Tibial artery (tissue), 4 donors: ENCODE measurements around the gene TBX20.
"Not testable (repeated sequence)": the region's sequence is repeated elsewhere in the genome, so short reads cannot be mapped to it uniquely, and the experiment has no call there.

ENCODE experiments used
- DNase-seq, 2 donors: peaks; one replicate each; pipeline ENCODE4 v3.0.0-alpha.2; 2019
- H3K27ac ChIP-seq, 2 donors: fragments of 200-600 bp; sonication (generic) in 1 of 2; 1 replicate in 1 of 2; 2 replicates in 1 of 2; pipeline ENCODE4 v1.5.1; 2018 to 2019; ENCODE audit warnings: mild to moderate bottlenecking in 1 of 2
- H3K27me3 ChIP-seq, 2 donors: fragments of 200-600 bp; sonication (generic) in 1 of 2; one replicate each; pipeline versions ENCODE4 v1.5.1 to v1.6.0; 2016 to 2019
- H3K36me3 ChIP-seq, 3 donors: fragments of 200-600 bp; sonication (generic) in 2 of 3; one replicate each; pipeline ENCODE4 v1.5.1; 2016 to 2019; ENCODE audit warnings: mild to moderate bottlenecking in 2 of 3
- H3K4me1 ChIP-seq, 4 donors: fragments of 200-600 bp; sonication (generic) in 2 of 4; 1 replicate in 3 of 4; 2 replicates in 1 of 4; pipeline ENCODE4 v1.5.1; 2016 to 2019
- H3K4me3 ChIP-seq, 2 donors: fragments of 200-600 bp; sonication (generic) in 1 of 2; 1 replicate in 1 of 2; 2 replicates in 1 of 2; pipeline ENCODE4 v1.5.1; 2018 to 2019; ENCODE audit warnings: mild to moderate bottlenecking in 2 of 2
- H3K9me3 ChIP-seq, 3 donors: fragments of 200-600 bp; sonication (generic) in 1 of 3; one replicate each; pipeline ENCODE4 v1.5.1; 2016 to 2019
- intact Hi-C: fragments of 100-400 bp; cut with DNase I; formaldehyde crosslinking; loops from one replicate; pipeline ENCODE4 v1.15.0; 2023; ENCODE audit warnings: low total_unique reads
- TF ChIP-seq, protein P1 (sequence below), 2 experiments: fragments of 200-600 bp in 1 of 2; fragments of 450-650 bp in 1 of 2; IDR thresholded peaks; one replicate each; pipeline ENCODE4 v1.5.1; 2017 to 2019; ENCODE audit warnings: antibody characterized with exemption in 2 of 2, mild to moderate bottlenecking in 1 of 2, moderate library complexity in 1 of 2

TBX20 gene

DNA sequence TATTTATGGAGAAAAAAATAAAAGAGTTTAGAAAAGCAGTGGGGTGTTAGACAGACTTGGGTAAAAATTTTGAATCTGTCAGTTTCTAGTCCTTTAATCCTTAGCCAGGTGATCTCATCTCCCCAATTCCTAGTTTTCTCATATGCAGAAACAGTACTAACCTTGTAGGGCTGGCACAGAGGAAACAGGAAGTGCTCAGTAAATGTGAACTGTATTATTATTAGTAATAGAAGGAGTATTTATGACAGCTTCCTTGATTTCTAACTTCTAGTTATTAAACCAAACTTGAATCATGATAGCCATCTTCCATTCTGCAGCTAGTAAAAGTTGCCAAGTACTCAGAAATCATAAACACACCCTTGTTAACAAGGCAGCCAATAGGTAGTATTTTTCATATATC lies 12.5 kb downstream of the TBX20 start:
- no peaks in the 10 kb centered on the region for H3K4me1 ChIP-seq
- intact Hi-C loops, result no loop called here
- peaks cover 0 to 8% of the 10 kb centered on the region in 2 donors for H3K27me3 ChIP-seq
- TF ChIP-seq, protein P1, sequence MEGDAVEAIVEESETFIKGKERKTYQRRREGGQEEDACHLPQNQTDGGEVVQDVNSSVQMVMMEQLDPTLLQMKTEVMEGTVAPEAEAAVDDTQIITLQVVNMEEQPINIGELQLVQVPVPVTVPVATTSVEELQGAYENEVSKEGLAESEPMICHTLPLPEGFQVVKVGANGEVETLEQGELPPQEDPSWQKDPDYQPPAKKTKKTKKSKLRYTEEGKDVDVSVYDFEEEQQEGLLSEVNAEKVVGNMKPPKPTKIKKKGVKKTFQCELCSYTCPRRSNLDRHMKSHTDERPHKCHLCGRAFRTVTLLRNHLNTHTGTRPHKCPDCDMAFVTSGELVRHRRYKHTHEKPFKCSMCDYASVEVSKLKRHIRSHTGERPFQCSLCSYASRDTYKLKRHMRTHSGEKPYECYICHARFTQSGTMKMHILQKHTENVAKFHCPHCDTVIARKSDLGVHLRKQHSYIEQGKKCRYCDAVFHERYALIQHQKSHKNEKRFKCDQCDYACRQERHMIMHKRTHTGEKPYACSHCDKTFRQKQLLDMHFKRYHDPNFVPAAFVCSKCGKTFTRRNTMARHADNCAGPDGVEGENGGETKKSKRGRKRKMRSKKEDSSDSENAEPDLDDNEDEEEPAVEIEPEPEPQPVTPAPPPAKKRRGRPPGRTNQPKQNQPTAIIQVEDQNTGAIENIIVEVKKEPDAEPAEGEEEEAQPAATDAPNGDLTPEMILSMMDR (IDR thresholded peaks at IDR 0.05), result no peak
- H3K9me3 ChIP-seq, result no peaks in the 10 kb centered on the region
- H3K36me3 ChIP-seq, result no peaks in the 10 kb centered on the region
- H3K4me3 ChIP-seq, result no peak overlapping the region
- H3K27ac ChIP-seq, result no peak overlapping the region
- DNase-seq, result no peak

DNA sequence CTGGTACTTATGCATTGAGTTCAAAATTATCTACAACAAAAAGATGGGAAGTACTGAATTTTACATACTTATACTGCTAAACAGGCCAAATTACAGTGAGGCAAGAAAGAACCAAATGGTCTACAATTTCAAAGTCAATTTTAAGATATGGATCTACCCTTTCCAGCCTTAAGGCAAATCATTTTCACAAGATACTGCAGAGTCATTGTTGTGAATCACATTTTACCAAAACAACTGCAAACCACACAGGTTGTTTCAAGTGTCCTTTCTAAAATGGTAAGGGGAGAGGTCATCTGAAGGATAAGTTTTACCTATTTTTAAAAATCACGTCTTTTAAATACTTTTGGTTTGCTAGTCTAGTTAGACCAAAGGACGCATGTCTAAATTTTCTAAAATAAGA lies 12.9 kb downstream of the TBX20 start:
- H3K4me3 ChIP-seq, intact Hi-C loops, H3K36me3 ChIP-seq, H3K27ac ChIP-seq, H3K9me3 ChIP-seq, H3K27me3 ChIP-seq, DNase-seq, H3K4me1 ChIP-seq: not testable (repeated sequence)

DNA sequence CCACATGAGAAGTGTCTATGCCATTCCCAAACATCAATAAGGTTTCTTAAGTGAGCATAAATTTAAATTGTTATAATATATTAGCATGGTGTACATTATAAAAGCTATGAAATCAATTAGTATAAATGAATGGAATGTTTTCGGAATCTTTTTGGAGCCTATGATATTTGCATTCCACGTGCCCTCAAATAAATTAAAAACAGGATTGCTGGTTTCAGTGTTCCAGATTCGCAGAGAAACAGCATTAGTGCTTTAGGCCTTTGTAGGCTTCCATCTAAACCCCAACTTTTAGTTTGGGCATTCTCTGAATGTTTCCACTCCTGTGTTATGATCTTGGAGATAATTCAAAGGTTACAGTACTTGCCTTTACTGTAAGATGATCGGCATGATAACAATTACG lies 15.4 kb downstream of the TBX20 start:
- H3K27me3 ChIP-seq, H3K4me1 ChIP-seq, intact Hi-C loops, H3K27ac ChIP-seq, DNase-seq, H3K9me3 ChIP-seq, H3K36me3 ChIP-seq, H3K4me3 ChIP-seq: not testable (repeated sequence)

DNA sequence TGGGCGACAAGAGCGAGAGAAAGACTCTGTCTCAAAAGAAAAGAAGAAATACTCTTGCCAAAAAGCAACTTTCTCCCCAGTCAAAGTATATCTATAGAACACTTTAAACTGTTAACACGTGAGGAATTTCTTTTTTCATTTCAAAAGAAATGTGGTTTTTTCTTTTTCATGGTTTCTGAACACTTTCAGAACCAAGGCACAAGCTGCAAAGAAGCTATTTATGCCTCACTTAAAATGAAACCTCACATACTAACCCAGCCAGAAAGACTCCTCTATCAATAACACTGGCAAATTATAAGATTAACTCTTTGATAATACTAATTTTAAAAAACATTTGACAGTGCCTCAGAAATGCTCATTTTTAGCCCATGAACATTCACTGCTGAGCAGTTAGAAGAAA lies 20.9 kb downstream of the TBX20 start:
- H3K27me3 ChIP-seq, result no peaks in the 10 kb centered on the region
- no peak overlapping the region for H3K4me3 ChIP-seq
- H3K9me3 ChIP-seq, result no peaks in the 10 kb centered on the region
- H3K27ac ChIP-seq, result no peak overlapping the region
- DNase-seq, result no peak
- intact Hi-C loops, result no loop called here
- no peaks in the 10 kb centered on the region for H3K4me1 ChIP-seq
- no peaks in the 10 kb centered on the region for H3K36me3 ChIP-seq
- TF ChIP-seq, protein P1 (IDR thresholded peaks at IDR 0.05), result no peak

DNA sequence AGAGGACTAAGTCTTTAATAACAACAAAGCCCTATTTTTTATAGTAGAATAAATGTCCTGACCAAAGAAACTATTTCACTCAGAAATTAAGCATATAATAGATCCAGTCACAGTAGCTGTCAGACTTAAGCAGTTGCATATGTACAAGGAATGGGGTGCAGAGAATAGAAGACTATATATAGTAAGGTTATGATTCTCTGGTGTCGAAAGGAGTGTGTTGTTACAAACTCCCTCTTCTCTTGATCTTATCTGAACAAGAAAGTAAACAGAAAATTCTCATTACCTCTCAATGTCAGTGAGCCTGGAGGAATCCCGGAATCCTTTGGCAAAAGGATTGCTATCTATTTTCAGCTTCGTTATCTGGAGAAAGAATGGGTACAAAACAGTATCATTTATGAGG lies 22.7 kb downstream of the TBX20 start:
- intact Hi-C loops, H3K27ac ChIP-seq, H3K9me3 ChIP-seq, DNase-seq, H3K4me1 ChIP-seq, H3K27me3 ChIP-seq, H3K36me3 ChIP-seq, H3K4me3 ChIP-seq: not testable (repeated sequence)

DNA sequence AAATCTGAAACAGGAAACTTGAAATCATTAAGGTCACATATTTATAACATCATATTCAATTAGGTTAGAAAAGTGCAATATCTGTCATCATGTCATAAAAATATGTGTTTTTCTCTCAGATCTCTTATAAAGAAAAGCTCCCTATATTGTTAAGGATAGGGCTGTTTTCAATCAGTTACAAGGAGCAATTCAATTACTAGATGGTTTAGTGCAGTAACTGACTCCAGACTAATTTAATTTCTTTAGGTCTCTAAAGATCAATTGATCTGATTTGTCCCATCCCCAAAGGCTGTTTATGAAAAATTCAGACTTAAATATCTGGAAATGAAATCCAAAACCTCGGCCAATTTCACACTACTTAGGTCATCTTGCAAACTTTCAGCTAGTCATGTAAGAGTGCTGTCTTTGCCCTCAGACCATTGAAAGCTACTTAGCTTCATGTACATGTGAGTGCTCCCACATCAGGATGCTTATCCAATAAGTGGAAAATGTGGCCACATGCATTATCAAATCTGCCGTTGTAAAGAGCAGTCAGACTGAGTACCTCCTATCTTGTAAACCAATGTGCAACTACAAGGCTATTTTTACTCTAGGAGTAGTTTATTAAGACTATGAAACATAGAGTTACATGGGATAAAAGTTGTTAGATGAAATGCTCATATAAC lies 24.7 kb downstream of the TBX20 start:
- H3K27ac ChIP-seq, H3K36me3 ChIP-seq, H3K4me3 ChIP-seq, intact Hi-C loops, H3K9me3 ChIP-seq, H3K27me3 ChIP-seq, DNase-seq, H3K4me1 ChIP-seq: not testable (repeated sequence)

DNA sequence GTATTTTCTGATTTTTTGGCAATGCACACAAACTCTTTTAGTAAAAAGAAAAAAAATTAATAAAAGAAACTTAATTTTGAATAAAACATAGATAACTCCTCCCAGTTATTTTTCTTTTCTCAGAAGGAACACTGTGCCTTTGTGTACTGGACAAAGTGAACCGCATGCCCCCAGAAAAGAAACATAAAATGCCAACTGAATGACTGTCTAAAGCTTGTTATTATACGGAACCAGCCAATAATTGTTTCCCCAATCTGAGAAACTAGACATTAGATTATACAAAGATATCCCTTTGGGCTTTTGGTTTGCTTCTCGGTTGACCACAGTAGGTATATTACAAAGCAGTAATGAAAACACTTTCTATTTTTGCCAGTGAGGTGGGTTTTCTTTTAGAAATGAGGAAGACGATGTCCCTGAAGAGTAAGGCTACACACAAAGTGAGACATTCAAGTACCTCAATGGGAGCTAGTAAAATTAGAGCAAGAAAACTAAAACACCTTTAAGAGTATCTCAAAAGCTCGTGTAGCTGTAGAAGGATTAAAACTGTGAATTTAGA lies 25.3 kb downstream of the TBX20 start:
- H3K4me1 ChIP-seq, intact Hi-C loops, H3K27ac ChIP-seq, H3K27me3 ChIP-seq, H3K4me3 ChIP-seq, DNase-seq, H3K9me3 ChIP-seq, H3K36me3 ChIP-seq: not testable (repeated sequence)

DNA sequence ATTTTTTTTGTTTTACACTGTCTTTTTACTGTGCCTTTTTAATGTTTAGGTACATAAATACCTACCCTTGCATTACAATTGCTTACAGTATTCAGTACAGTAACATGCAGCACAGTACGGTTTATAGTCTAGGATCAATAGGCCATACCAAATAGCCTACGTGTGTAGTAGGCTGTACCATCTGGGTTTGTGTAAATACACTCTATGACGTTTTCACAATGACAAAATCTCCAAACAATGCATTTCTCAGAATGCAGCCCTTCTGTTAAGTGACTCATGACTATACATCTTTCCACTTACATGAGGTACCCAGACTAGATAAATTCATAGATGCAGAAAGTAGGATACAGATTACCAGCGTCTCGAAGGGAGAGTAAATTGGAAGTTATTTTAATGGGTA lies 26.5 kb downstream of the TBX20 start:
- intact Hi-C loops, result not testable (repeated sequence)

DNA sequence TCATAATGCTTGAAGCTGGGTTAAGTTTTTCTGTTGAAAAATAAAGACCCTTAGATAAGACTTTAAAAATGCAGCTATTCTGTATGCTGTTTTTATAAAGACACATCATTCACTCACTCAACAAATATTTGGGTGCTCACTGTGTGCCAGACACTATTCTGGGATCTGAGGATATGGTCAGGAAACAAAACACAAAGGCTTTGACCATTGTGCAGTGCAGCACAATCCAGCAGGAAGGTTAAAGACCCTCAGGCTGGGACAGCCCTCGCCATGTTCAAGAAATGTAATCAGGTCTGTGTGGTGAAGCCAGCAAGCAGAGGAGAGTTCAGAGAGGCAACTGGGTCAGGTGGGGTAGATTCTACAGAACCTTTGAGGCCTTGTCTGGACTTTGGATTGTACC lies 31.5 kb downstream of the TBX20 start:
- DNase-seq, H3K27me3 ChIP-seq, H3K4me3 ChIP-seq, intact Hi-C loops, H3K9me3 ChIP-seq, H3K27ac ChIP-seq, H3K4me1 ChIP-seq, H3K36me3 ChIP-seq: not testable (repeated sequence)

More for the DNA sequence above, 26.5 kb downstream of the TBX20 start:
- not testable (repeated sequence) for H3K9me3 ChIP-seq, H3K36me3 ChIP-seq, H3K4me1 ChIP-seq, H3K27ac ChIP-seq, DNase-seq, H3K27me3 ChIP-seq, H3K4me3 ChIP-seq

DNA sequence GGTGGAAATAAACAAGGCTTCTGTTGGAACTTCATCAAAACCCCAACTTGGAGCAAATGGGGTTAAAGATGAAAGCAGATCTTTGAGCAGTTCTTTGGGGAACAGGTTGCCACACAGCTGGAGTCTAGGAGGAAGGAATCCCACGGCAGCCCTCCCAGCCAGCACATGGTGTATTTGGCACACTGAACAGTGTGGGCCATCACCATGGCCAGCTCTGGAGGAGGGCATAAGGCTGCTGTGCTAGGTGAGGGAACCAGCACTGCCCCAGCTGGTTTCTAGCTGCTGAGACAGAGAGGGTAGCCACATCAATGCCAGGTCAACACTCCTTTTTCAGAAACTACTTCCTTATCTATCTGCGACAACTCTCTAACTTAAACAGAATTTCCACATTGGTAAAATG lies 33.7 kb downstream of the TBX20 start:
- H3K27ac ChIP-seq, H3K27me3 ChIP-seq, H3K36me3 ChIP-seq, H3K9me3 ChIP-seq, DNase-seq, H3K4me3 ChIP-seq, intact Hi-C loops, H3K4me1 ChIP-seq: not testable (repeated sequence)

DNA sequence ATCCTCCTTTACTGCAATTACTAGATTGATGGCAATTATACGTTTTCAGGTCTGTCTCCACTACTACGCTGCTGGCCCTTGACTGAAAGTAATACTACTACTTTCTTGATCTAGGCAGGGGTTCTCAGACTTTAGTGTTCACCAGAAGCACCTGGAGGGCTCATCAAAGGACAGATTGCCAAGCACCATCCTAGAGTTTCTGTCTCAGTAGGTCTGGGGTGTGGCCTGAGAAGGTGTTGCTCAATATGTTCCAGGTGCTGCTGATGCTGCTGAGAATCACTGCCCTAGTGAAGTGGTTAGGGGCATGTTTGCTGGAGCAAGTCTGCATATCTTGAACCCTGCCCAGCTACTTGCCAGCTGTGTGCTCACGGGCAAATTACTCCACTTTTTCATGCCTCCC lies 37.9 kb downstream of the TBX20 start:
- intact Hi-C loops, H3K27ac ChIP-seq, H3K27me3 ChIP-seq, H3K9me3 ChIP-seq, DNase-seq, H3K4me1 ChIP-seq, H3K36me3 ChIP-seq, H3K4me3 ChIP-seq: not testable (repeated sequence)

DNA sequence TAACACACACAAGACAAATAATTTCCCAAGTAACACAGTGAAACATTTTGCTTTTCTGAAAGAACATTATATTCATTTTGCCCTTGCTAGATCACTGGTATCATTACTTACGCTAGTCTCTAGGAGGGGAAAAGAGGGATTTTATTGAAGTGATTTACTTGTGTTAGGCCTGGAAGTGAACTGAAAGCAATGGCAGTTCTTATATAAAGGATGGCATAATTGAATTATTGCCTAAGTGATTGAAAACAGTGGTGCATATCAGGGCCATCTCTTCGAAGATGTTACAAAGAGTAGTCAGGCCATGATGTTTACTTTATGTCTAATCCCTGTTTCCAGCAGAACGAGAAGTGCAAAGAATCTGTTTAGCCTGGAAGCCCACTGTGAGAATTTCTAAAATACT lies 38.8 kb downstream of the TBX20 start:
- H3K36me3 ChIP-seq, H3K27ac ChIP-seq, DNase-seq, H3K4me3 ChIP-seq, H3K9me3 ChIP-seq, H3K27me3 ChIP-seq, H3K4me1 ChIP-seq, intact Hi-C loops: not testable (repeated sequence)

DNA sequence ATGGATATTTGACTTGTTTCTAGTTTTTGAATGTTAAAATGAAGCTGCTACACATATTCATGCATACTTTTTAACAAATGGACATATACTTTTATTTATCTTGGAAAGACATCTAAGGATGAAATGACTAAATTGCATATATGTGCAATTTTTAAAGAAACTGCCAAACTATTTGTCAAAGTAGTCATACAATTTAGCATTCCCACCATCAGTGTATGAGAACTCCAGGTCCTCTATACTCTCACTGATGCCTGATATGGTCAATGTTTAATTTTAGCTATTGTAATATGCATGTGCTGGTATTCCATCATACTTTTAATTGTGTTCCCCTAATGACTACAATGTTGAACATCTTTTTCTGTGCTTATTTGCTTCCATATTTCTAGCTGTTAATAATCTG lies 47.0 kb downstream of the TBX20 start:
- DNase-seq, intact Hi-C loops, H3K27ac ChIP-seq, H3K4me1 ChIP-seq, H3K4me3 ChIP-seq, H3K27me3 ChIP-seq, H3K9me3 ChIP-seq, H3K36me3 ChIP-seq: not testable (repeated sequence)
